Measurements from ENCODE around the gene MED17.

DNA sequence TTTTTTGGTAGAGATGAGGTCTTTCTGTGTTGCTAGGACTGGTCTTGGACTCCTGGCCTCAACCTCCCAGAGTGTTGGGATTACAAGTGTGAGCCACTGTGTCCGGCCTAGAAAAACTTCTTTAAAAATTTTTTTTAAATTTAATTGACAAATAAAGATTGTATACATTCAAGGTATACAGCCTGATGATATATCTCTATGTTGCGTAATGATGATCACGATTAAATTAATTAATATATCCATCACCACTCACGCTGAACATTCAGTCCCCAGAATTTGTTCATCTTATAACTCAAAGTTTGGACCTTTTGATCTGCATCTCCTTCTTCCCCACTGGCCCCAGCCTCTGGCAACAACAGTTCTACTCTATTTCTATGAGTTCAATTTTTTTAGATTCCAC, 39.1 kb downstream of the MED17 start:
- TF ChIP-seq, protein P1, sequence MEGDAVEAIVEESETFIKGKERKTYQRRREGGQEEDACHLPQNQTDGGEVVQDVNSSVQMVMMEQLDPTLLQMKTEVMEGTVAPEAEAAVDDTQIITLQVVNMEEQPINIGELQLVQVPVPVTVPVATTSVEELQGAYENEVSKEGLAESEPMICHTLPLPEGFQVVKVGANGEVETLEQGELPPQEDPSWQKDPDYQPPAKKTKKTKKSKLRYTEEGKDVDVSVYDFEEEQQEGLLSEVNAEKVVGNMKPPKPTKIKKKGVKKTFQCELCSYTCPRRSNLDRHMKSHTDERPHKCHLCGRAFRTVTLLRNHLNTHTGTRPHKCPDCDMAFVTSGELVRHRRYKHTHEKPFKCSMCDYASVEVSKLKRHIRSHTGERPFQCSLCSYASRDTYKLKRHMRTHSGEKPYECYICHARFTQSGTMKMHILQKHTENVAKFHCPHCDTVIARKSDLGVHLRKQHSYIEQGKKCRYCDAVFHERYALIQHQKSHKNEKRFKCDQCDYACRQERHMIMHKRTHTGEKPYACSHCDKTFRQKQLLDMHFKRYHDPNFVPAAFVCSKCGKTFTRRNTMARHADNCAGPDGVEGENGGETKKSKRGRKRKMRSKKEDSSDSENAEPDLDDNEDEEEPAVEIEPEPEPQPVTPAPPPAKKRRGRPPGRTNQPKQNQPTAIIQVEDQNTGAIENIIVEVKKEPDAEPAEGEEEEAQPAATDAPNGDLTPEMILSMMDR (IDR thresholded peaks at IDR 0.05) = no peak
- TF ChIP-seq ZFX (IDR thresholded peaks at IDR 0.05; ENCODE audit: borderline replicate concordance) = no peak

All from 22Rv1 (cell line).